Stomach (tissue), 9 donors: ENCODE measurements around the gene WDR44. TPM values are rescaled to one million over a fixed set of nuclear protein-coding genes. Genes with fewer than 3 reads are reported as not detected.

ENCODE experiments used
- DNase-seq, 2 donors: peaks; one replicate each; pipeline versions ENCODE4 v3.0.0 to v3.0.0-alpha.2; 2013 to 2019
- H3K27ac ChIP-seq, 5 donors: fragments of 200-600 bp in 4 of 5; sonication (generic) in 4 of 5; one replicate each; pipeline ENCODE4 v1.5.1; 2013 to 2019; ENCODE audit warnings: mild to moderate bottlenecking in 1 of 5, moderate library complexity in 1 of 5
- H3K27me3 ChIP-seq, 3 donors: fragments of 200-600 bp; sonication (generic); one replicate each; pipeline ENCODE4 v1.5.1; 2017 to 2019; ENCODE audit warnings: mixed run types in 1 of 3
- H3K36me3 ChIP-seq, 4 donors: fragments of 200-600 bp; sonication (generic); 1 replicate in 3 of 4; 2 replicates in 1 of 4; pipeline ENCODE4 v1.5.1; 2016 to 2019
- H3K4me1 ChIP-seq, 4 donors: fragments of 200-600 bp; sonication (generic); one replicate each; pipeline ENCODE4 v1.5.1; 2016 to 2019
- H3K4me3 ChIP-seq, 4 donors: fragments of 200-600 bp; sonication (generic) in 3 of 4; one replicate each; pipeline ENCODE4 v1.5.1; 2016 to 2019; ENCODE audit warnings: mild to moderate bottlenecking in 1 of 4
- H3K9me3 ChIP-seq, 4 donors: fragments of 200-600 bp; sonication (generic); one replicate each; pipeline ENCODE4 v1.5.1; 2016 to 2019
- EP300 ChIP-seq: sonication (generic); formaldehyde crosslinking; IDR thresholded peaks from one replicate; pipeline ENCODE4 v1.6.1; 2017; ENCODE audit warnings: antibody characterized with exemption
- POLR2A ChIP-seq, 4 donors: fragments of 450-650 bp; IDR thresholded peaks; one replicate each; pipeline ENCODE4 v1.6.1; 2016; ENCODE audit warnings: antibody characterized with exemption in 4 of 4, control low read depth in 2 of 4, mild to moderate bottlenecking in 1 of 4, moderate library complexity in 1 of 4
- POLR2AphosphoS5 ChIP-seq, 3 donors: sonication (generic); formaldehyde crosslinking; IDR thresholded peaks; one replicate each; pipeline ENCODE4 v1.6.1; 2016; ENCODE audit warnings: antibody characterized with exemption in 3 of 3
- WGBS, 5 donors: extraction: QIAGEN DNeasy Blood & Tissue Kit in 3 of 5; methylation state at CpG; one replicate each; pipeline versions ENCODE4 v1.1.5 to v1.1.7; 2013 to 2018; 5-methylcytosine and 5-hydroxymethylcytosine counted together
- intact Hi-C: fragments of 100-400 bp; cut with DNase I; formaldehyde crosslinking; loops from one replicate; pipeline ENCODE4 v1.15.1; 2023; ENCODE audit warnings: low total_unique reads
- polyA plus RNA-seq, 3 donors: library from polyadenylated mRNA; stranded (reverse); fragments of 200-250 nt; gene quantifications; one replicate each; pipeline ENCODE4 v1.2.3, GENCODE V29; 2013
- total RNA-seq, 5 donors: library from RNA; depleted of rRNA; stranded (reverse); fragments of >200 nt; gene quantifications; one replicate each; pipeline versions ENCODE4 v1.1.0 to v1.2.3, GENCODE V29; 2014 to 2016
- TF ChIP-seq, protein P1 (sequence below), 7 experiments: fragments of 450-650 bp in 4 of 7; fragments of 200-600 bp in 3 of 7; sonication (generic) in 3 of 7; IDR thresholded peaks; one replicate each; pipeline ENCODE4 v1.5.1; 2016 to 2019; ENCODE audit warnings: antibody characterized with exemption in 7 of 7, control low read depth in 2 of 7, mild to moderate bottlenecking in 1 of 7
- donor health status: healthy with polysubstance abuse.
- donor health status: Bipolar disorder and iron deficiency.
- donor health status: healthy.

WDR44 gene
- total and polyA plus RNA-seq, 8 donors, result 4.1 to 40.1 (median 8.7) TPM

DNA sequence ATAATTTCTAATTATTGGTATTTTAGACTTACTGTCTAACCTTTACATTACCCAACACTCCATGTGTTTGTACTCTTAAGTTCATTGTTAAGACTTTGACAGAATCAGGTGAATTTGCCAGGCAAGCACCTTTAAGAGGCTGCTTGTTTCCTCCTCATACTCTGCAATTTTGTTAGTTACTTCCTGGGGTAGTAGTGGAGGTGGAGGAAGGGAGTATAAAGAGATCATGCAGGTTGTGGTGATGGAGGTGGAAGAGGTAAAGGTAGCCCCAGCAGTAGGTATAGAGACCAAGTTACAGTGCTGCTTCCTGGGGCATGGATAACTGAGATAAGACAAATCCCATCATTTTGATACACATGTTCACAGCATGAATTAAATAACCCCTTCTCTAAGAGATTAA, 6.7 kb downstream of the WDR44 start:
- intact Hi-C loops, result no loop called here
- no peaks in the 10 kb centered on the region for H3K27me3 ChIP-seq
- H3K36me3 ChIP-seq, result no peaks in the 10 kb centered on the region
- no peak for TF ChIP-seq POLR2AphosphoS5 (IDR thresholded peaks at IDR 0.05)
- TF ChIP-seq POLR2A (IDR thresholded peaks at IDR 0.05), result no peak
- TF ChIP-seq, protein P1, sequence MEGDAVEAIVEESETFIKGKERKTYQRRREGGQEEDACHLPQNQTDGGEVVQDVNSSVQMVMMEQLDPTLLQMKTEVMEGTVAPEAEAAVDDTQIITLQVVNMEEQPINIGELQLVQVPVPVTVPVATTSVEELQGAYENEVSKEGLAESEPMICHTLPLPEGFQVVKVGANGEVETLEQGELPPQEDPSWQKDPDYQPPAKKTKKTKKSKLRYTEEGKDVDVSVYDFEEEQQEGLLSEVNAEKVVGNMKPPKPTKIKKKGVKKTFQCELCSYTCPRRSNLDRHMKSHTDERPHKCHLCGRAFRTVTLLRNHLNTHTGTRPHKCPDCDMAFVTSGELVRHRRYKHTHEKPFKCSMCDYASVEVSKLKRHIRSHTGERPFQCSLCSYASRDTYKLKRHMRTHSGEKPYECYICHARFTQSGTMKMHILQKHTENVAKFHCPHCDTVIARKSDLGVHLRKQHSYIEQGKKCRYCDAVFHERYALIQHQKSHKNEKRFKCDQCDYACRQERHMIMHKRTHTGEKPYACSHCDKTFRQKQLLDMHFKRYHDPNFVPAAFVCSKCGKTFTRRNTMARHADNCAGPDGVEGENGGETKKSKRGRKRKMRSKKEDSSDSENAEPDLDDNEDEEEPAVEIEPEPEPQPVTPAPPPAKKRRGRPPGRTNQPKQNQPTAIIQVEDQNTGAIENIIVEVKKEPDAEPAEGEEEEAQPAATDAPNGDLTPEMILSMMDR (IDR thresholded peaks at IDR 0.05), result no peak
- TF ChIP-seq EP300, result no peak
- H3K4me3 ChIP-seq, result no peak overlapping the region
- no peak overlapping the region for H3K27ac ChIP-seq
- H3K4me1 ChIP-seq, result peaks cover 3 to 76% (median 13%) of the 10 kb centered on the region in 4 donors
- H3K9me3 ChIP-seq, result no peaks in the 10 kb centered on the region
- no peak for DNase-seq

DNA sequence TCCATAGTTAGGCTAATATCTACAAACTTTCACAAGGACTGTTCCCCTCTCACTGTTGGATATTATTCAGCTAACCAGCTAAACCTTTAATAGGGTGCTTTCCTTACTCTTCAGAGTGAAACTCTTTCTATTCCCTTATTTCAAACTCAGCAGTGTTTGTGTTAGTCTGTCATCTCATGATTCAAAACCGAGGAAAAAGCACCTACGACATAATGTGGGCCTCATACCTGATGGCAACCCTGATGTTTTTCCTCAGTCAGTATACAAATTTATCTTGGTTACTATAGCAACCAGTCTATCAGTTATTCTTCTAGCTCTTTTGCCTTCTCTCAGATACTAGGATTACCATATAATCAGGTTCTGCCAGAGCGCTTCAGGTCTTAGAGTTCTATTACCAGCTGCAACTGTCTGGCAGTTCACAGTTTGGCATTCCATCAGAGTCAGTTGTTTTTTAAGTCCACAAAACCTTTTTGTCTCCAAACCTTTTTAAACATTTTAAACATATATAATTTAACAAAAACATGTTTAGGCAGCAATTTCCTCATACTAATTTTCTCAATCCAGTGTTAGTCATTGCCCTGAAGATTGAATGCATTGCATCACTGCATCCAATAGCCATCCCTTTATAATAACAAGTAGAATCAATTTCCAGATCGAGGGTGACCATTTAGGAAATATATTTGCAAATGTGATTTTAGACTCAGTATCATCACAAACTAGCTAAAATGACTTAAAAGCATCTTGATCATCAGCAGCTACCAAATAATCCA, 7.4 kb downstream of the WDR44 start:
- Histone ChIP-seq H3K27me3 (no peaks in the 10 kb centered on the region), H3K4me3 (no peak overlapping the region), H3K9me3 (no peaks in the 10 kb centered on the region), H3K36me3 (no peaks in the 10 kb centered on the region), H3K27ac (no peak overlapping the region), H3K4me1 (peaks cover 3 to 69% (median 10%) of the 10 kb centered on the region in 4 donors)
- no peak for DNase-seq
- WGBS, 5 donors, result 44 to 52% (median 46%) methylated on average over 4 of the region's 4 CpGs
- intact Hi-C loops, result no loop called here
- TF ChIP-seq POLR2AphosphoS5 (IDR thresholded peaks at IDR 0.05), result no peak
- no peak for TF ChIP-seq EP300
- TF ChIP-seq POLR2A (IDR thresholded peaks at IDR 0.05), result no peak
- TF ChIP-seq, protein P1 (IDR thresholded peaks at IDR 0.05), result no peak

DNA sequence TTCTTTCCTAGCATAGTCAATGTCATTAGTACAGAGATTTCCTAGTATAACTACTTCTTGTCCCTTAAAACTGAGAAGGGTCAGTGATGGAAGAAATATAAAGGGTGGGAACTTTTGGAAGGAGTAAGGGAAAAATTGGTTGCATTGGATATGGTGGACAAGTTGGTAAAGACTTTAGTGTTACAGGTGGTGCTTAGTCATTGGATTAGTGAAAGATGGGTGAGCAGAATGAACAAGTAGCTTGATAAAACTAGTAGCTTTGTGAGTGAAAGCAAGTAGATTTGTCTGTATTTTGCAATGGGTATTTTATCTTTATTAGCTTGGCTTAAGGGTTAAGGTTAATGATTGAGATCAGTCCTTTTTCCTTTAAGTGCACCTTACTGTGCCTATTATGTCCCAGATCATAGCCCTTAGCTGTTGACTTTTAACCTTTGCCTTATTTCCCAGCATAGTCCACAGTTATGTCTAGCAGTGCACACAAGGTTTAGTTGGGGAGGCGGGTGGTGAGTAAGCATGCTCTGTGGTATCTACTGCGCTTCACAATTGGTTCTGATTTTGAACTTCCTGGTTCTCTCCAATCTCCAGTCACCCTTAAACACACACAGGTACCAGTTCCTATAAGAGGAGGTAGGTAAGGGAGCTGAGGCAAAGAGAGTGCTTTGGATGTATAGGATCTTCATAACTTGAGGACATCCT, 9.5 kb downstream of the WDR44 start:
- H3K27me3 ChIP-seq, result no peaks in the 10 kb centered on the region
- intact Hi-C loops, result no loop called here
- peak in 1 of 3 donors; percentile 44 for TF ChIP-seq POLR2AphosphoS5 (IDR thresholded peaks at IDR 0.05)
- no peak for TF ChIP-seq EP300
- TF ChIP-seq, protein P1 (IDR thresholded peaks at IDR 0.05), result no peak
- no peak for TF ChIP-seq POLR2A (IDR thresholded peaks at IDR 0.05)
- WGBS, 5 donors, result 51 to 65% (median 59%) methylated on average over 2 of the region's 2 CpGs
- no peak overlapping the region for H3K4me3 ChIP-seq
- H3K4me1 ChIP-seq, result peaks cover under 1 to 56% (median 5%) of the 10 kb centered on the region in 4 donors
- H3K9me3 ChIP-seq, result no peaks in the 10 kb centered on the region
- DNase-seq, result no peak
- H3K36me3 ChIP-seq, result no peaks in the 10 kb centered on the region
- H3K27ac ChIP-seq, result peak overlapping the region in 1 of 5 donors; percentile 5

DNA sequence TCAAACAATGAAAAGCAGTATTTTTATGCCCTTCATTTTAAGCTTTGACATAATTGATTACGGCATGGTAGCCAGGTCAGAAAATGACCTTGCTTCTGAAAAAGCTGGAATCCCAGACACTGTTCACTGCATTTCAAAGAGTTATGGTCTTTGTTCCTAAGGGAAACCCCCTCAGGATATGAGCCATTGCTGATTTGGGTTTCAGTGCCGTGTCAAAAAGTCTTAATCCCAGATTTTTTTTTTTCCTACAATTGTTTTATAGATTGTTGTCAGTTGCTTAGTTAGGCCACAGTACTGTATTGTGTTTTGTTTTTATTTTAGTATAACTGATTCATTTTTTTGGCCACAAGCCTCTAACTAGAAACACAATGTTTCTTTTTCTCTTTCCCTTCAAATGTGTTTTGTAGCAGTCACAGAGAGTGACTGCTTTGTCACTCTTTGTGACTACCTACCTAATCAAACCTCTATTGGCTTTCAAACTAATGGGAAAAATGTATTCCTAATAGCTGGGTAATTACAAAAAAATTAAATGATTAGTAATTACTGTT, 10.3 kb downstream of the WDR44 start:
- TF ChIP-seq POLR2AphosphoS5 (IDR thresholded peaks at IDR 0.05) (no peak), POLR2A (IDR thresholded peaks at IDR 0.05) (no peak), EP300 (no peak)
- TF ChIP-seq, protein P1 (IDR thresholded peaks at IDR 0.05), result no peak
- Histone ChIP-seq H3K4me3 (no peak overlapping the region), H3K36me3 (no peaks in the 10 kb centered on the region), H3K27me3 (no peaks in the 10 kb centered on the region), H3K9me3 (no peaks in the 10 kb centered on the region), H3K4me1 (peaks cover 3 to 54% (median 7%) of the 10 kb centered on the region in 4 donors), H3K27ac (no peak overlapping the region)
- DNase-seq, result no peak
- WGBS, 5 donors, result 44 to 80% (median 63%) methylated on average over 2 of the region's 2 CpGs
- intact Hi-C loops, result no loop called here
